Cardiac muscle cell (in vitro differentiated cells and primary cell): ENCODE measurements around the gene TLR1. TPM values are rescaled to one million over a fixed set of nuclear protein-coding genes. Genes with fewer than 3 reads are reported as not detected.

Source experiments
- DNase-seq, 2 donors: peaks; one replicate each; pipeline versions ENCODE4 v3.0.0 to v3.0.0-alpha.2; 2010 to 2017; ENCODE audit warnings: low read depth in 1 of 2, low spot score in 1 of 2
- H3K27ac ChIP-seq: fragments of 200-600 bp; sonication (generic); 2 replicates; pipeline ENCODE4 v1.5.1; 2016
- H3K27me3 ChIP-seq: fragments of 200-600 bp; sonication (generic); 2 replicates; pipeline ENCODE4 v1.6.0; 2016; ENCODE audit warnings: control low read depth
- H3K36me3 ChIP-seq: fragments of 200-600 bp; sonication (generic); 2 replicates; pipeline ENCODE4 v1.5.1; 2016; ENCODE audit warnings: control low read depth
- H3K4me1 ChIP-seq: fragments of 200-600 bp; sonication (generic); 2 replicates; pipeline ENCODE4 v1.8.1; 2017; ENCODE audit warnings: low read depth, mild to moderate bottlenecking, mixed run types
- H3K4me3 ChIP-seq: fragments of 200-600 bp; sonication (generic); 2 replicates; pipeline ENCODE4 v1.5.1; 2016; ENCODE audit warnings: mild to moderate bottlenecking
- H3K9me3 ChIP-seq: fragments of 200-600 bp; sonication (generic); 2 replicates; pipeline ENCODE4 v1.5.1; 2017; ENCODE audit warnings: low read depth, mild to moderate bottlenecking, control low read depth
- polyA plus RNA-seq: library from polyadenylated mRNA; unstranded; fragments of >200 nt; fragmentation: Nextera tagmentation; extraction: Ambion mirVana; gene quantifications from 2 replicates; pipeline ENCODE4 v1.2.1, GENCODE V29; 2016
- total RNA-seq: library from RNA; depleted of rRNA; stranded (reverse); fragments of >200 nt; gene quantifications from 2 replicates; pipeline ENCODE4 v1.2.3, GENCODE V29; 2016
- TF ChIP-seq, protein P1 (sequence below): IDR thresholded peaks from 2 replicates; pipeline ENCODE4 v1.5.1; 2012; ENCODE audit warnings: low read depth, mild to moderate bottlenecking, low read length

TLR1 gene
- total and polyA plus RNA-seq, 2 experiments from 2014 or later = 0.30 TPM; not detected in 1

DNA sequence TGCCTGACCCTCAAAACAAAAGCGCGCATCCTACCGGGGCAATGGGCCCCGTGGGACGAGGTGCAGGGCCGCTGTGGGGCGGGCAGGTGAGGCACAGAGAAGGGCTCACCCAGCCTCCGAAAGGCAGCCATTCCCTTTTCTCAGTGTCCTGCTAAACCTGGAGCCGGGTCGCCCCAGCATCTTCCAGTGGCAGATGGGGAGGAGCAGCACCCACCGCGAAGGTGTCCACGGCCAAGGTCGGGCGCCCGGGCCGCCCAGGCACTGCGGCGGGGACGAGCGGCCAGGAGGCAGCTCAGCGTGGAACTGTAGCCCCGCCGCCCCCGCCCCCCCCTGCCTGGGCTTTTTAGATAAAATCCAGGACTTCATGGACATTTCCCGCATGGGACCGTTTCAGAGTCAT is 19.2 kb upstream of the TLR1 start:
- H3K27me3 ChIP-seq = no peaks in the 10 kb centered on the region
- TF ChIP-seq, protein P1, sequence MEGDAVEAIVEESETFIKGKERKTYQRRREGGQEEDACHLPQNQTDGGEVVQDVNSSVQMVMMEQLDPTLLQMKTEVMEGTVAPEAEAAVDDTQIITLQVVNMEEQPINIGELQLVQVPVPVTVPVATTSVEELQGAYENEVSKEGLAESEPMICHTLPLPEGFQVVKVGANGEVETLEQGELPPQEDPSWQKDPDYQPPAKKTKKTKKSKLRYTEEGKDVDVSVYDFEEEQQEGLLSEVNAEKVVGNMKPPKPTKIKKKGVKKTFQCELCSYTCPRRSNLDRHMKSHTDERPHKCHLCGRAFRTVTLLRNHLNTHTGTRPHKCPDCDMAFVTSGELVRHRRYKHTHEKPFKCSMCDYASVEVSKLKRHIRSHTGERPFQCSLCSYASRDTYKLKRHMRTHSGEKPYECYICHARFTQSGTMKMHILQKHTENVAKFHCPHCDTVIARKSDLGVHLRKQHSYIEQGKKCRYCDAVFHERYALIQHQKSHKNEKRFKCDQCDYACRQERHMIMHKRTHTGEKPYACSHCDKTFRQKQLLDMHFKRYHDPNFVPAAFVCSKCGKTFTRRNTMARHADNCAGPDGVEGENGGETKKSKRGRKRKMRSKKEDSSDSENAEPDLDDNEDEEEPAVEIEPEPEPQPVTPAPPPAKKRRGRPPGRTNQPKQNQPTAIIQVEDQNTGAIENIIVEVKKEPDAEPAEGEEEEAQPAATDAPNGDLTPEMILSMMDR = no peak
- no peak overlapping the region for H3K4me3 ChIP-seq
- no peak overlapping the region for H3K27ac ChIP-seq
- no peak for DNase-seq
- H3K36me3 ChIP-seq = no peaks in the 10 kb centered on the region
- H3K4me1 ChIP-seq = no peaks in the 10 kb centered on the region
- H3K9me3 ChIP-seq = no peaks in the 10 kb centered on the region

GRCh38 chr4:38822748-38823303 is 18.2 kb upstream of the TLR1 start:
- Histone ChIP-seq H3K4me1 (no peaks in the 10 kb centered on the region), H3K36me3 (no peaks in the 10 kb centered on the region), H3K4me3 (no peak overlapping the region), H3K27me3 (no peaks in the 10 kb centered on the region), H3K27ac (no peak overlapping the region), H3K9me3 (no peaks in the 10 kb centered on the region)
- DNase-seq = no peak
- TF ChIP-seq, protein P1 = no peak

GRCh38 chr4:38821739-38822138 is 17.1 kb upstream of the TLR1 start:
- H3K36me3 ChIP-seq = no peaks in the 10 kb centered on the region
- no peaks in the 10 kb centered on the region for H3K9me3 ChIP-seq
- TF ChIP-seq, protein P1 = no peak
- H3K27ac ChIP-seq = no peak overlapping the region
- DNase-seq = no peak
- H3K4me3 ChIP-seq = no peak overlapping the region
- no peaks in the 10 kb centered on the region for H3K27me3 ChIP-seq
- no peaks in the 10 kb centered on the region for H3K4me1 ChIP-seq

DNA sequence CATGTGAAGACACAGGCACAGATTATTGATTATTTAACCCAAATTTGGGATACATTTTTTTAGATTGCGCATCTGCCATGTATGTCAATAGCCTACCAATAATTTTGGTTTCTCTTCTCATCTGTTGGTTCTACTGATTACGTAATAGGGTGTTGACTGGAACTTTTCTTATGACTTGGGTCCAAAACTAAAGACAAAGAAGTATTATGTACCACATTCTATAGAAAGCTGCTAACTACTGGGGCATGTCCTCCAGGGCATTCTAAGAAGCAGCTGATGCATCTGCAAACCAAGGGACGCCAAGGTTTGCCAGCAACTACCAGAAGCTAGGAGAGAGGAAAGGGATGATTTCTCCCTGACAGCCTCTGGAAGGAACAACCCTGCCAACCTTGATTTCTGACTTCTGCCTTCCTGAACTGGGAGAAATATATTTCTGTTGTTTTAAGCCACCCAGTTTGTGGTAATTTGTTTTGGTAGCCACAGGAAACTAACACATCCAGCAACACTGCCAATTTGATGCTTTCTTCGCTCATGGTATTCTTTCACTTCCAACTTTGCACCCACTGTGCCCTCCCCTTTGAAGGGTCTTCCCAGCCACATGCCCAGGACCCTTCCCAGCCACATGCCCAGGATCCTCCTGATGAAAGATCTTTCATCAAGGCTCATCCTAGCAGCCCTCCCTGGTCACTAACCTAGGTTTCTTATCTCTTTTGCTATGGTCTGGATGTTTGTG is 15.9 kb upstream of the TLR1 start:
- H3K4me3 ChIP-seq = no peak overlapping the region
- DNase-seq = no peak
- H3K9me3 ChIP-seq = no peaks in the 10 kb centered on the region
- H3K27me3 ChIP-seq = no peaks in the 10 kb centered on the region
- H3K4me1 ChIP-seq = no peaks in the 10 kb centered on the region
- TF ChIP-seq, protein P1 = no peak
- no peaks in the 10 kb centered on the region for H3K36me3 ChIP-seq
- no peak overlapping the region for H3K27ac ChIP-seq

GRCh38 chr4:38819569-38819968 is 15.0 kb upstream of the TLR1 start:
- Histone ChIP-seq H3K9me3 (no peaks in the 10 kb centered on the region), H3K4me1 (no peaks in the 10 kb centered on the region), H3K27ac (no peak overlapping the region), H3K4me3 (no peak overlapping the region), H3K36me3 (no peaks in the 10 kb centered on the region), H3K27me3 (no peaks in the 10 kb centered on the region)
- TF ChIP-seq, protein P1 = no peak
- no peak for DNase-seq
